ENCODE data around the gene STAT5B.

The STAT5B gene

GRCh38 chr17:42193216-42193968 is 82.8 kb downstream of the STAT5B start:
- TF ChIP-seq, protein P1, sequence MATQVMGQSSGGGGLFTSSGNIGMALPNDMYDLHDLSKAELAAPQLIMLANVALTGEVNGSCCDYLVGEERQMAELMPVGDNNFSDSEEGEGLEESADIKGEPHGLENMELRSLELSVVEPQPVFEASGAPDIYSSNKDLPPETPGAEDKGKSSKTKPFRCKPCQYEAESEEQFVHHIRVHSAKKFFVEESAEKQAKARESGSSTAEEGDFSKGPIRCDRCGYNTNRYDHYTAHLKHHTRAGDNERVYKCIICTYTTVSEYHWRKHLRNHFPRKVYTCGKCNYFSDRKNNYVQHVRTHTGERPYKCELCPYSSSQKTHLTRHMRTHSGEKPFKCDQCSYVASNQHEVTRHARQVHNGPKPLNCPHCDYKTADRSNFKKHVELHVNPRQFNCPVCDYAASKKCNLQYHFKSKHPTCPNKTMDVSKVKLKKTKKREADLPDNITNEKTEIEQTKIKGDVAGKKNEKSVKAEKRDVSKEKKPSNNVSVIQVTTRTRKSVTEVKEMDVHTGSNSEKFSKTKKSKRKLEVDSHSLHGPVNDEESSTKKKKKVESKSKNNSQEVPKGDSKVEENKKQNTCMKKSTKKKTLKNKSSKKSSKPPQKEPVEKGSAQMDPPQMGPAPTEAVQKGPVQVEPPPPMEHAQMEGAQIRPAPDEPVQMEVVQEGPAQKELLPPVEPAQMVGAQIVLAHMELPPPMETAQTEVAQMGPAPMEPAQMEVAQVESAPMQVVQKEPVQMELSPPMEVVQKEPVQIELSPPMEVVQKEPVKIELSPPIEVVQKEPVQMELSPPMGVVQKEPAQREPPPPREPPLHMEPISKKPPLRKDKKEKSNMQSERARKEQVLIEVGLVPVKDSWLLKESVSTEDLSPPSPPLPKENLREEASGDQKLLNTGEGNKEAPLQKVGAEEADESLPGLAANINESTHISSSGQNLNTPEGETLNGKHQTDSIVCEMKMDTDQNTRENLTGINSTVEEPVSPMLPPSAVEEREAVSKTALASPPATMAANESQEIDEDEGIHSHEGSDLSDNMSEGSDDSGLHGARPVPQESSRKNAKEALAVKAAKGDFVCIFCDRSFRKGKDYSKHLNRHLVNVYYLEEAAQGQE (IDR thresholded peaks at IDR 0.05; ENCODE audit: insufficient read depth in 1 of 2, low read depth in 2 of 2, low read length in 2 of 2), result no peak
- TF ChIP-seq TAF1 (IDR thresholded peaks at IDR 0.05; ENCODE audit: borderline replicate concordance, insufficient read depth, low read length), result no peak
- no peak for TF ChIP-seq POLR2AphosphoS5 (IDR thresholded peaks at IDR 0.05; ENCODE audit: low read depth, low read length)

DNA sequence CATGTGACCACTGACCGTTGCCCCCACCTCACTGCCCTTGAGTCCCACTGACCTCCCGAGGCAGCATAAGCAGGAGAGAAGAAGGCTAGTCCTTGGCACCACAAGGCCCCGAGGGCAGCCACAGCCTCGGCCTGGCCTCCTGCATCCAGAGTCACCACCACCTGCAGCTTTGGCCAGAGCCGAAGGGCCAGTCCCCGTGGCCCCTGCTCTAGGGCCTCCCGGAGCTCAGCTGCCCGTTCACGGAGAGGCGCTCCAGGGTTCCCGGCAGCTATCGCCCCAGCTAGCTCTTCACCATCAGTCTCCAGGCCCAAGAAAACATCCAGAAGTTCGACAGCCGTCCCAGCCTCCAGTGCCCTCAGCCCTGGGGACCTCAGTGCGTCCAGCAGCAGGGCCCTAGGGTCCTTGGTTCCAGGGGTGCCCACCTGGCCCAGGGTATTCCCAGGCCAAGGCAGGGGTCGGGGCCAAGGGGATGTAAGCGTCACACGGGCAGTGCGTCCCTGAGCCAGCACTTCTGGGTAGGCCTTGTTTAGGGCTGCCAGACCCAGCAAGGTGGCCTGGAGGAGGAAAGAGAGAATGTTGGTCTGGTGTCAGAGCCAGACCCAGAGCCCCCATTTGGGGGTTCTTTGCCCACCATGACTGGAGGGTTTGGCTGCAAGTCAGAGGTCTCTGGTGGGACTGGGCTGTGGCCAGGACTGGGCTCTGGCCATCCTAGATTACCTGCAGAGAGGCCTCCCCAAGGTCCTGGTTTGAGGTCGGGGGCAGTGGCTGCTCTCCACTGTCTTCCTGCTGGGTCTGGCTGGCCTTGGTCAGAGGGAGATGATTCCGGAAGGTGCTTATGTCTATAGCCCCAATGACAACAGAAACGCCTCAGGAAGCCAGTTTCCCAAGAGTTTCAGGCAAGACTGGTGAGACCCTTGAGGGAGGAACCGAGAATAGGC is 83.7 kb downstream of the STAT5B start:
- TF ChIP-seq, protein P1 (IDR thresholded peaks at IDR 0.05; ENCODE audit: insufficient read depth in 1 of 2, low read depth in 2 of 2, low read length in 2 of 2), result no peak
- TF ChIP-seq POLR2AphosphoS5 (IDR thresholded peaks at IDR 0.05; ENCODE audit: low read depth, low read length), result no peak
- no peak for TF ChIP-seq SIN3A (IDR thresholded peaks at IDR 0.05; ENCODE audit: borderline replicate concordance, insufficient read depth, low read length)
- no peak for TF ChIP-seq FOXP2 (optimal IDR thresholded peaks at IDR 0.05; ENCODE audit: borderline replicate concordance, extremely low read depth, extremely low read length, insufficient read depth)
- TF ChIP-seq TAF1 (IDR thresholded peaks at IDR 0.05; ENCODE audit: borderline replicate concordance, insufficient read depth, low read length), result no peak

DNA sequence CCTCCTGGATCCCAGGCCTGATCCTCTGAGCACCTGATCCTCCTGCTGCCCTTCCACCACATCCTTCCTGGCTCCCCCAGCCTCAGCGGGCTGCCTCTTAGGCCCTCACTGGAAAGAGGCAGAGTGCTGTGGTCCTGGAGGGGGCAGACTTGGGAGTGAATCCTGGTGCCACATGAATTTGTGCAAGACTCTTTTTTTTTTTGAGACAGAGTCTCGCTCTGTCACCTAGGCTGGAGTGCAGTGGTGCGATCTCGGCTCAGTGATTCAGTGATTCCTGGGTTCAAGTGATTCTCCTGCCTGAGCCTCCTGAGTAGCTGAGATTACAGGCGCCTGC is 84.9 kb downstream of the STAT5B start:
- TF ChIP-seq, protein P1 (IDR thresholded peaks at IDR 0.05; ENCODE audit: insufficient read depth in 1 of 2, low read depth in 2 of 2, low read length in 2 of 2), result no peak
- no peak for TF ChIP-seq POLR2AphosphoS5 (IDR thresholded peaks at IDR 0.05; ENCODE audit: low read depth, low read length)
- TF ChIP-seq FOXP2 (optimal IDR thresholded peaks at IDR 0.05; ENCODE audit: borderline replicate concordance, extremely low read depth, extremely low read length, insufficient read depth), result no peak
- TF ChIP-seq SIN3A (IDR thresholded peaks at IDR 0.05; ENCODE audit: borderline replicate concordance, insufficient read depth, low read length), result no peak
- no peak for TF ChIP-seq TAF1 (IDR thresholded peaks at IDR 0.05; ENCODE audit: borderline replicate concordance, insufficient read depth, low read length)

DNA sequence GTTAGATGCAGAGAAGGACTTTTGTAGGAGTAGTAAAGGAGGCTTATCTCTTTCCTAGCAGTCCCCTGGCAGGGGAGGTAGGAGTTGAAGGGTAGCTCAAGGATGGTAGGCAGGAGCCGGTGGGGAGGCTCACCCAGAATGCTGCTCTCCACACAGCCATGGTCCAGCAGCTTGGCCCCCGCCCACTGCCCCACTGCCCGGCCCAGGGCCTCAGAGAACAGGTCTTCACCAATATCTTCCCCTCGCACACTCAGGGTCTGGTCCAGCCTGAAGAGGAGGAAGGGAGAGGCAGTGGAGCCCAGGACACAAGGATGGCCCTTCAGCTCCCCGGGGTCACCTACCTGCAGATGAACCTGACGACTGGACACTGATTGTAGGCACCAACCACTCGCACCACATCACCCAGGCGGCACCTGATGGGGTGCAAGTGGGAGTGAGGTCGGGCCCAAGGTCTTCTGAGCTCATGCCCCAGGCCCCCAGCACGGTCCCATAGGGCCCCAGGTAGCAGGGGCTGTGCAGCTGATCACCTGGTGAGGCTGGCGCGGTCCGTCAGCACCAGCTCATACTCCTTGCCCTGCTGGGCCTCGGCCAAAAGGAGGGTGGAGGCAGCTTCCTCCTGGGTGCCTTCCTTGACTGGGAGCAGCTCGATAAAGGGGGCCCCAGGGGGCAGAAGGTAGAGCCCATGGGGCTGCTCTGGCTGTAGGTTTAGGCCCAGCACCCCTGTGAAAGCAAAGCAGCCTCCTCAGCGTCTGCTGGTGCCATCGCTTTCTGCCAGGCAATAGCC is 85.5 kb downstream of the STAT5B start:
- TF ChIP-seq, protein P1 (IDR thresholded peaks at IDR 0.05; ENCODE audit: insufficient read depth in 1 of 2, low read depth in 2 of 2, low read length in 2 of 2), result no peak
- TF ChIP-seq SIN3A (IDR thresholded peaks at IDR 0.05; ENCODE audit: borderline replicate concordance, insufficient read depth, low read length) (no peak), TAF1 (IDR thresholded peaks at IDR 0.05; ENCODE audit: borderline replicate concordance, insufficient read depth, low read length) (no peak), POLR2AphosphoS5 (IDR thresholded peaks at IDR 0.05; ENCODE audit: low read depth, low read length) (no peak), FOXP2 (optimal IDR thresholded peaks at IDR 0.05; ENCODE audit: borderline replicate concordance, extremely low read depth, extremely low read length, insufficient read depth) (no peak)
